Ovary (tissue), 3 donors: ENCODE results near the gene LAMC3.

Experiments used
- EP300 ChIP-seq: sonication (generic); formaldehyde crosslinking; IDR thresholded peaks from one replicate; pipeline ENCODE4 v1.6.1; 2017; ENCODE audit warnings: antibody characterized with exemption
- POLR2A ChIP-seq: fragments of 450-650 bp; IDR thresholded peaks from one replicate; pipeline ENCODE4 v1.6.1; 2017; ENCODE audit warnings: antibody characterized with exemption, mild to moderate bottlenecking, moderate library complexity
- TF ChIP-seq, protein P1 (sequence below), 3 donors: fragments of 450-650 bp in 2 of 3; fragments of 200-600 bp in 1 of 3; IDR thresholded peaks; one replicate each; pipeline versions ENCODE4 v1.5.1 to v1.8.0; 2016 to 2022; ENCODE audit warnings: antibody characterized with exemption in 3 of 3, mild to moderate bottlenecking in 1 of 3
- donor health status: DM: no; HTN: no; CAD: no.

DNA sequence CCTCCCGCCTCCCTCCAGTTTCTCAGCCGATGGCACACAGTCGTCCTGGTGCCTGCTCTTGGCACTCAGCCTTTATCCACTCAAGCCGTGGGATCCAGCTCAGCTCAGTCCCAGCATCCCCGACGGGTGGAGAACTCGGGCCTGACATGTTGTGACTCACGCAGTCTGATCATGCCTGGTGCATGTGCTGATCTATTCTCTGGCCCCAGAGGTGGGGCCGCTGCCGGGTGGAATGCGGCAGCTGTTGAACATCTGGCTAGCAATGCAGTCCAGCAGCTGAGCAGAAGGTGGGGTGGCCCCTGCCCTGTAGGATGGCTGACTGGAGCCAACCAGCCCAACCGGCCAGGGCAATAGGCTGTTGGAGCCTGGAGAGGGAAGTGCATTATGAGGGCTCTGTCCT lies 85.6 kb downstream of the LAMC3 start:
- TF ChIP-seq, protein P1, sequence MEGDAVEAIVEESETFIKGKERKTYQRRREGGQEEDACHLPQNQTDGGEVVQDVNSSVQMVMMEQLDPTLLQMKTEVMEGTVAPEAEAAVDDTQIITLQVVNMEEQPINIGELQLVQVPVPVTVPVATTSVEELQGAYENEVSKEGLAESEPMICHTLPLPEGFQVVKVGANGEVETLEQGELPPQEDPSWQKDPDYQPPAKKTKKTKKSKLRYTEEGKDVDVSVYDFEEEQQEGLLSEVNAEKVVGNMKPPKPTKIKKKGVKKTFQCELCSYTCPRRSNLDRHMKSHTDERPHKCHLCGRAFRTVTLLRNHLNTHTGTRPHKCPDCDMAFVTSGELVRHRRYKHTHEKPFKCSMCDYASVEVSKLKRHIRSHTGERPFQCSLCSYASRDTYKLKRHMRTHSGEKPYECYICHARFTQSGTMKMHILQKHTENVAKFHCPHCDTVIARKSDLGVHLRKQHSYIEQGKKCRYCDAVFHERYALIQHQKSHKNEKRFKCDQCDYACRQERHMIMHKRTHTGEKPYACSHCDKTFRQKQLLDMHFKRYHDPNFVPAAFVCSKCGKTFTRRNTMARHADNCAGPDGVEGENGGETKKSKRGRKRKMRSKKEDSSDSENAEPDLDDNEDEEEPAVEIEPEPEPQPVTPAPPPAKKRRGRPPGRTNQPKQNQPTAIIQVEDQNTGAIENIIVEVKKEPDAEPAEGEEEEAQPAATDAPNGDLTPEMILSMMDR (IDR thresholded peaks at IDR 0.05) = no peak
- TF ChIP-seq POLR2A (no peak), EP300 (no peak)
